Measurements from ENCODE around the gene TBC1D7.

GRCh38 chr6:13349811-13350506 lies 21.6 kb upstream of the TBC1D7 start:
- no peak for TF ChIP-seq CTCF (conservative IDR thresholded peaks at IDR 0.05)
- no peak for TF ChIP-seq ZFX (IDR thresholded peaks at IDR 0.05)

Measured in C4-2B (cell line).